Prostate gland (tissue), 2 donors: ENCODE results near the gene FUT7. TPM values are rescaled to one million over a fixed set of nuclear protein-coding genes. Genes with fewer than 3 reads are reported as not detected.

Experiments used
- DNase-seq: peaks from one replicate; pipeline ENCODE4 v3.0.0-alpha.2; 2019; ENCODE audit warnings: low spot score
- H3K27ac ChIP-seq, 2 donors: fragments of 200-600 bp; sonication (generic); 2 replicates each; pipeline ENCODE4 v1.5.1; 2017 to 2019
- H3K27me3 ChIP-seq: fragments of 200-600 bp; sonication (generic); replicated peaks from 2 replicates; pipeline ENCODE4 v1.5.1; 2019; ENCODE audit not compliant: insufficient read depth
- H3K36me3 ChIP-seq, 2 donors: fragments of 200-600 bp; sonication (generic); 1 replicate in 1 of 2; 2 replicates in 1 of 2; pipeline versions ENCODE4 v1.5.1 to v1.8.1; 2017 to 2019
- H3K4me1 ChIP-seq: fragments of 200-600 bp; sonication (generic); replicated peaks from 2 replicates; pipeline ENCODE4 v1.5.1; 2019
- H3K4me3 ChIP-seq, 2 donors: fragments of 200-600 bp; sonication (generic); 2 replicates each; pipeline ENCODE4 v1.5.1; 2017 to 2019
- H3K9me3 ChIP-seq: fragments of 200-600 bp; sonication (generic); 2 replicates; pipeline ENCODE4 v1.5.1; 2017
- POLR2A ChIP-seq: fragments of 450-650 bp; IDR thresholded peaks from one replicate; pipeline ENCODE4 v1.6.1; 2016; ENCODE audit warnings: antibody characterized with exemption, mild to moderate bottlenecking
- POLR2AphosphoS5 ChIP-seq: sonication (generic); formaldehyde crosslinking; IDR thresholded peaks from one replicate; pipeline ENCODE4 v1.6.1; 2017; ENCODE audit warnings: antibody characterized with exemption
- WGBS: methylation state at CpG from one replicate; pipeline ENCODE4 v1.1.5; 2018; 5-methylcytosine and 5-hydroxymethylcytosine counted together
- intact Hi-C: fragments of 100-400 bp; cut with DNase I; formaldehyde crosslinking; loops from one replicate; pipeline ENCODE4 v1.14.2; 2022
- total RNA-seq, 2 donors: library from RNA; depleted of rRNA; stranded (reverse); fragments of >200 nt; gene quantifications; one replicate each; pipeline ENCODE4 v1.1.0, GENCODE V29; 2016
- TF ChIP-seq, protein P1 (sequence below), 4 experiments: fragments of 200-600 bp in 2 of 4; fragments of 450-650 bp in 2 of 4; sonication (generic) in 2 of 4; IDR thresholded peaks; 1 replicate in 3 of 4; 2 replicates in 1 of 4; pipeline ENCODE4 v1.5.1; 2016 to 2019; ENCODE audit warnings: antibody characterized with exemption in 4 of 4, mild to moderate bottlenecking in 2 of 4, moderate library complexity in 2 of 4

The FUT7 gene
- total RNA-seq, 2 donors from 2014 or later: 0.57 TPM; not detected in 1

GRCh38 chr9:137044037-137044436, 12.1 kb upstream of the FUT7 start:
- no peaks in the 10 kb centered on the region for H3K9me3 ChIP-seq
- DNase-seq: no peak
- H3K36me3 ChIP-seq: peaks cover 5 to 8% of the 10 kb centered on the region in 2 donors
- H3K4me1 ChIP-seq: peaks cover 38% of the 10 kb centered on the region
- H3K27me3 ChIP-seq: no peaks in the 10 kb centered on the region
- 45% methylated on average over 12 of the region's 12 CpGs for WGBS
- H3K4me3 ChIP-seq: peak overlapping the region; percentile 53 to 58
- TF ChIP-seq, protein P1, sequence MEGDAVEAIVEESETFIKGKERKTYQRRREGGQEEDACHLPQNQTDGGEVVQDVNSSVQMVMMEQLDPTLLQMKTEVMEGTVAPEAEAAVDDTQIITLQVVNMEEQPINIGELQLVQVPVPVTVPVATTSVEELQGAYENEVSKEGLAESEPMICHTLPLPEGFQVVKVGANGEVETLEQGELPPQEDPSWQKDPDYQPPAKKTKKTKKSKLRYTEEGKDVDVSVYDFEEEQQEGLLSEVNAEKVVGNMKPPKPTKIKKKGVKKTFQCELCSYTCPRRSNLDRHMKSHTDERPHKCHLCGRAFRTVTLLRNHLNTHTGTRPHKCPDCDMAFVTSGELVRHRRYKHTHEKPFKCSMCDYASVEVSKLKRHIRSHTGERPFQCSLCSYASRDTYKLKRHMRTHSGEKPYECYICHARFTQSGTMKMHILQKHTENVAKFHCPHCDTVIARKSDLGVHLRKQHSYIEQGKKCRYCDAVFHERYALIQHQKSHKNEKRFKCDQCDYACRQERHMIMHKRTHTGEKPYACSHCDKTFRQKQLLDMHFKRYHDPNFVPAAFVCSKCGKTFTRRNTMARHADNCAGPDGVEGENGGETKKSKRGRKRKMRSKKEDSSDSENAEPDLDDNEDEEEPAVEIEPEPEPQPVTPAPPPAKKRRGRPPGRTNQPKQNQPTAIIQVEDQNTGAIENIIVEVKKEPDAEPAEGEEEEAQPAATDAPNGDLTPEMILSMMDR (IDR thresholded peaks at IDR 0.05): no peak
- intact Hi-C loops: no loop called here
- peak overlapping the region; percentile 9 to 85 for H3K27ac ChIP-seq

DNA sequence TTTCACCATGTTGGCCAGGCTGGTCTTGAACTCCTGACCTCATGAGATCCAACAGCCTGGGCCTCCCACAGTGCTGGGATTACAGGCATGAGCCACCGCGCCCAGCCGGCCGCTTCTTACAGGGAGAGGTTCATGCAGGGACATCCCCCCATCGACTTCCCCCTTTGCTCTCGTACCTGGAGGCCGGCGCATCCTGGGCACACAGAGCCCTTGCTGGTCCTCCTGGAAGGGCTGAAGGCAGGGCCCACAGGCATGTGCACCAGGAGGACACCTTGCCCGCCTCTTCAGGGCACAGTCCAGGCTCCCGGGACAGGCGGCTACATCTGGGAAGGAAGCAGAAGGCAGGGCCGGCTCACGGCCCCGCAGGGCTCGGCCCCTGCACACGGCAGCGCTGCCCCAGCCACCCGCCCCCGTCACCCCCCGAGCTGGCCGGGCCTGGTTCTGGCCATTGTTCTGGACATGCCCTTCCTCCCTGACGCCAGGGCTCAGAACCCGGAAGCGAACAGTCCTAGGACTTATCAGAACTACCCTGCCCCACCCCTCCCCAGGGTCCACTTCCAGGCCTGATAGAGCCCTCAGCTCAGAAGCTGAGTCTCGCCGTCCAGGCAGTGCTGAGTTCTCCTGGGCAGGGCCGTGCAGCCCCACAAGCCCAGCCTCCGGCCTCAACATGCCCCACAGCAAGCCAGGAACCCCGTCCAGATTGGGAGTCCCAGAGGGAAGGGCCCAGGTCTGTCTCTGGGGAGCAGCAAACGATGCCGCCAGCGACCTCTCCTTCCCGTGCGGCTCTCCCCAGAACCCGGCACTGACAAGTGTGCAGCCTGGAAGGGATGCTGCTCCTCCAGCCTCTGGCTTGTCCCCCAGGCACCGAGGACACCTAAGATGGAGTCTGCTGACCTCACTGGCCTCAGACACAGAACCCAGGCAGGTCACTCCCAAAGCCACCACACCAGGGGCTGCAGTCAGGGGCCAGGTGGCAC, 11.2 kb upstream of the FUT7 start:
- 84% methylated on average over 34 of the region's 36 CpGs for WGBS
- peaks cover 5 to 8% of the 10 kb centered on the region in 2 donors for H3K36me3 ChIP-seq
- no peaks in the 10 kb centered on the region for H3K27me3 ChIP-seq
- intact Hi-C loops: no loop called here
- no peak for DNase-seq
- peak overlapping the region in 1 of 2 donors; percentile 58 for H3K4me3 ChIP-seq
- TF ChIP-seq, protein P1 (IDR thresholded peaks at IDR 0.05): no peak
- no peak for TF ChIP-seq POLR2A
- no peak for TF ChIP-seq POLR2AphosphoS5
- no peaks in the 10 kb centered on the region for H3K9me3 ChIP-seq
- H3K27ac ChIP-seq: peak overlapping the region; percentile 9 to 85
- peaks cover 32% of the 10 kb centered on the region for H3K4me1 ChIP-seq

- Histone ChIP-seq H3K9me3 (no peaks in the 10 kb centered on the region), H3K27me3 (no peaks in the 10 kb centered on the region), H3K27ac (peak overlapping the region in 1 of 2 donors; percentile 17), H3K4me1 (peaks cover 17% of the 10 kb centered on the region), H3K4me3 (no peak overlapping the region), H3K36me3 (peaks cover 5 to 8% of the 10 kb centered on the region in 2 donors)
- TF ChIP-seq POLR2A (no peak), POLR2AphosphoS5 (no peak)
- TF ChIP-seq, protein P1 (IDR thresholded peaks at IDR 0.05): no peak
- intact Hi-C loops: no loop called here
- no peak for DNase-seq
- 61% methylated on average over 12 of the region's 16 CpGs for WGBS
These were observed 9.2 kb upstream of the FUT7 start for GRCh38 chr9:137041124-137041523.

GRCh38 chr9:137040568-137040967, 8.7 kb upstream of the FUT7 start:
- intact Hi-C loops: no loop called here
- Histone ChIP-seq H3K4me3 (no peak overlapping the region), H3K27ac (no peak overlapping the region), H3K9me3 (no peaks in the 10 kb centered on the region), H3K36me3 (peaks cover 5 to 8% of the 10 kb centered on the region in 2 donors), H3K4me1 (peaks cover 17% of the 10 kb centered on the region), H3K27me3 (no peaks in the 10 kb centered on the region)
- no peak for DNase-seq
- WGBS: 88% methylated on average over 23 of the region's 23 CpGs
- TF ChIP-seq, protein P1 (IDR thresholded peaks at IDR 0.05): no peak
- TF ChIP-seq POLR2AphosphoS5 (no peak), POLR2A (no peak)
